GM18505 (cell line): ENCODE measurements around the gene INPP4A.

Experiments
- ATAC-seq: cut with Tn5 transposase; IDR thresholded peaks from one replicate; pipeline ENCODE4 v1.9.1; 2021; ENCODE audit not compliant: unreplicated experiment
- POLR2A ChIP-seq: IDR thresholded peaks from 4 replicates; pipeline ENCODE4 v1.6.1; 2011; ENCODE audit warnings: borderline replicate concordance; ENCODE audit not compliant: insufficient read depth, insufficient read length; ENCODE audit errors: extremely low read depth

Gene INPP4A

DNA sequence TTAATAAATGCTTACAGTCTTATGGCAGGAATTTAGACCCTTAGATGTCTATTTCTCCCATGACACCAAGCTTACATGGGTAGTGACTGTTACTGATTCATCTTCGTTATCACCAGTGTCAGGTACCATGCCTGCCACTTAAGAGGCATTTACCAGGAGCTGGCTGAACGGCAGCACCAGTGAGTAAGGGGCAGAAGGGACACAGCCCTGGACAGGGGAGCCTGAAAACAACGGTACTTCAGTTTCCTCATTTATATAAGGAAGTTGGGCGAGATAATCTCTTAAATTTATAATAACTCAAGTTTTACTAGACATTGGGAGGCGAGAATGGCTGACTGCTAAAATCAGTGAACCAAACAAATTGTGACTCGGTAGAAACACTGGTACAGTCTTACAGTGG lies 162.4 kb downstream of the INPP4A start:
- no peak for ATAC-seq
- no peak for TF ChIP-seq POLR2A

DNA sequence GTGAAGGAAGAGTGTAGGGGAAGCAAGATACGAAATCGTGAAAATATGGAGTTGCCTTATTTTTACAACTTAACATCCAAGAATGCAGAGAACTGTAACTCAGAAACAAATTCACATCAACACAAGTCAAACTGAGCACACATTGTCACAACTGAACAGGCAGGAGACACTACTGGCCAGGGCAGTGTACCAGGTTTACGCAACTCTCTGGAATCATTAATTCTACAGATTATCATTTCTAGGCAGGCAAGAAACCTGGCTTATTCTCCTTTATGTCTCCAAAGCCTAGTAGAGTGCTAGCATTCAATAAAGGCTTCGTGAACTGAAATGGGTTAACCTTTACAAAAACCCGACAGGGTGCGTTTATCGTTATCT lies 163.1 kb downstream of the INPP4A start:
- TF ChIP-seq POLR2A, result no peak
- no peak for ATAC-seq

- peak; percentile 90 for TF ChIP-seq POLR2A
- peak; percentile 88 for ATAC-seq
These were observed 163.7 kb downstream of the INPP4A start, which contains the start of the genes COA5 and UNC50 for GRCh38 chr2:98608116-98608961. COA5 (minus strand) TSS chr2:98608512; CDS start chr2:98608405, 107 bp downstream. UNC50 (plus strand) TSS chr2:98608589; CDS start chr2:98609760, 1,171 bp downstream.

DNA sequence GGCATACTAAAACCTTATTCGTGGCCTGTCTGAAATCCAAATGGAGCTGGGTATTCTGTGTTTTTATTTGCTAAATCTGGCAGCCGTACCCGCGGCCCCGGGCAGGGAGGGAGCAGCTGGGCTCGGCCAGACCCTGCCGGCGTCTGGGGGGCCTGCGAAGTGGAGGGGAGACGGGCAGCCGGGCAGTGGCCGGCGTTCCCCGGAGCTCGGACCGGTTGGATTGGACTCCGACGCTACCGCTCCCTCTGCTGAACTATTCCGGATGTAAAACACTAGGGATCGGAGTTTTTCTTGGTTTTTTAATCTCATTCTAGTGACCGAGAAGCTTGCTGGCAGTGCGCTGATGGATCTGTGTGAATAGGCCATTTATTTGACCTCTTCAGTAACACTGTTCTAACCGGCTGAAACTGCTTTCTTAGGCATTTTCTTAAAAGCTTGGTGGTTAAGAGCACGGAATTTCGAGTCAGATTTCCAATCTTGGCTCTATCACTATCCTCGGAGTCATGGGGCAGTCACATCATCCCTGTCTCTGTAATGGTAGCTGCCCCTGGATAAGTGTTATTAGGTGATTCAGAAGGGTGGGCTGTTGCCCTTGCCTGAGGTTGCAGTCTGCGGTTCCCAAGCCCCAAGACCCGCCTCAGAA lies 164.4 kb downstream of the INPP4A start:
- TF ChIP-seq POLR2A, result no peak
- no peak for ATAC-seq

GRCh38 chr2:98614024-98614739 lies 169.5 kb downstream of the INPP4A start:
- ATAC-seq, result no peak
- TF ChIP-seq POLR2A, result no peak

- TF ChIP-seq POLR2A, result no peak
- ATAC-seq, result no peak
These were observed 170.8 kb downstream of the INPP4A start for GRCh38 chr2:98615481-98615880.

- no peak for ATAC-seq
- no peak for TF ChIP-seq POLR2A
These were observed 172.5 kb downstream of the INPP4A start for GRCh38 chr2:98617149-98617548.

DNA sequence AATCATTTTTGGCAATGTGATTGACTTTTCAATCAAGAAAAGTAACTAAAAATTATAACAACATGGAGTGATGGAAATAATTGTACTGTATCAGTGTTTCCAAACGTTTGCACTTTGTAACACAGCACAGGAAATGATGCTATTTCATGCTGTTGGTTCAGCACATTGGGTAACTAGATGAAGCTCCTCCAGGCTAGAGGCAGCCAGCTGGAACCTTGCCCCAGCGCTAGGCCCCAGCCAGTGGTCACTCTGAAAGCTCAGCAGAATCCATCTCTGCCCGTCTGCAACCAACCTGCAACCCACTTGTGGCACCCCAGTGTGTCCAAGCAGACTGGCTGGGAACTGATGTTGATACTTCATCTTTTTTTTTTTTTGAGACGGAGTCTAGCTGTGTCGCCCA lies 179.0 kb downstream of the INPP4A start:
- no peak for TF ChIP-seq POLR2A
- no peak for ATAC-seq

DNA sequence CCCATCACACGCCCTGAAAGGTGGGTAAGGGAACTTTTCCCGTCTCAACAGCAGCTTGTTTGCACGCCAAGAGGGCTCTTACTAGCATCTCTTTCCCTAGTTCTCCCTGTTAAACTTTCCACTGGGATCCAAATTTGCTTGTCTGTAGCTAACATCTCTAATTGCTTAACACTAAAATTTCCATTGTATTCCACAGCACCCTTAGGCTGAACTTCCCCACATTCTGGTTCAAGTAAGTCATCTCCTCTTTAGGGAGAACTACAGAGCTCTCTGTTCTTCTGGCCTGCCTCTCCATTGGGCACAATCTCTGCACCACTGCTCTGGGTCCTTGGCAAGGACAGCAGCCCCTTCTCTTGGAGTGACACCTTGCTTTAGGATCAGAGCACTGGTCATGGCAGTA lies 187.7 kb downstream of the INPP4A start:
- no peak for TF ChIP-seq POLR2A

DNA sequence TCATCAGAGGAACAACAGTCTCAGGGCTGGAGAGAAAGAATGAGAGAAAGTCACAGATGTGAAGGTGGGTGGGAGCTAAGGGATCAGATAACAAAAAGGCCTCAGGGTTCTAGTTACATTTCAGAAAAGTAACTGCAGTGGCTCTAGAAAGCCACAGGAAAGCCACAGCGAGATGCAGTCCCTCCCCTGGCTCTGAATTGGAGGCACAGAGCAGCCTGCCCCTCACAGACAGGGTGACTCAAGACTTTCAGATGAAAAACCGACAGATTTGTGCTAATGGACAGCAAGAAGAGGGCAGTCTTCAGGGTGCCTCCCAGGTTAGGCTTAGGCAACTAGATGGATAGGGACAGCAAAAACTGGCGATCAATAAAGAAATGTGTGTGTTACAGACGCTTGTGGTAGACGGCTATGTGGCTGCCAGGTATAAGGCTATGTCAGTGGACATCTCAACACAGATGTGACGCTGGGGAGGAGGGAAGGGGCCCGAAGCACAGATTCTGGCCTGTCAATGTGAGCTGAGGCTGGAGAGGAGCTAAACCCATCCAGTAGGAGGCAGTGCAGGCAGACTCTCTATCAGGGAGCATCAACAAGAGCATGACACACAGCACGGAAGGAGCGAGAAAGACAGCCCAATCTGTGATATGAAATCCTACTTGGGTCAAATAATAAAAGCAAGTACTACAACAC lies 189.9 kb downstream of the INPP4A start:
- no peak for ATAC-seq
- no peak for TF ChIP-seq POLR2A

More for the DNA sequence above, 187.7 kb downstream of the INPP4A start:
- ATAC-seq, result no peak

GRCh38 chr2:98637401-98638147 lies 192.9 kb downstream of the INPP4A start:
- no peak for TF ChIP-seq POLR2A
- ATAC-seq, result no peak

DNA sequence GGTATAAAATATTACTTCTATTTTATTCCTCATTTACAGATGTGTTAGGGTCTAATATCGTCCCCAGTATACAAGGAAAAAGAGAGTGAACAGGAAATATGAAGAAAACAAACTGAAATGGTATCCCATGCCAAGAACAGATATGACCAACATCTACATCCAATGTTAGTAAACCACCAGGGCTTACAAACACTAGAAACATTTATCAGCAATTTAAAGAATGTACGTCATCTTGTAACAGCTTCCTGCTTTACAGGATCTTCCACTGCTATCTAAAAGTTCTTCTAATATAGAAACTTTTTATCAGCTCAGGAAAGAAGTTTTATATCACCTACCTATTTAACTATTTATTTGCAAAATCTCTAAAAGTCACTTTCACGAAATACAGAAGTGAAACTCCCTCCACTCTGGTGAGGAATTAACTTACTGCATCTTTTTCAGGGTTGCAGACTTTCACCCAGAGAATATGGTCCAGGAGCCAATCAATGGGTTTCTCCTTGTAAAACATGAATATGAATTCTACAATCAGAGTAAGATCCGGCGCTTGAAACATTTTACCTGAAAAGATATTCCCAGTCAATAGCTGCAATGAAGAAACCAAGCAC lies 198.9 kb downstream of the INPP4A start:
- no peak for ATAC-seq
- TF ChIP-seq POLR2A, result no peak
